Occipital lobe (tissue), 2 donors: ENCODE measurements around the gene NTN5. TPM values are rescaled to one million over a fixed set of nuclear protein-coding genes. Genes with fewer than 3 reads are reported as not detected.
"Not testable (repeated sequence)": the region's sequence is repeated elsewhere in the genome, so short reads cannot be mapped to it uniquely, and the experiment has no call there.

ENCODE experiments used
- DNase-seq: peaks from one replicate; lab custom pipeline; 2025; lab: John Stamatoyannopoulos, UW
- total RNA-seq: library from RNA; depleted of rRNA; stranded (reverse); fragments of >200 nt; gene quantifications from one replicate; pipeline ENCODE4 v1.2.3, GENCODE V29; 2014

Gene NTN5
- not detected for total RNA-seq

GRCh38 chr19:48672994-48673393 is at the start of gene NTN5:
Gene NTN5, minus strand, starts transcription at chr19:48673017. Its CDS starts 2,031 bp downstream, at chr19:48670986.
- no peak for DNase-seq

DNA sequence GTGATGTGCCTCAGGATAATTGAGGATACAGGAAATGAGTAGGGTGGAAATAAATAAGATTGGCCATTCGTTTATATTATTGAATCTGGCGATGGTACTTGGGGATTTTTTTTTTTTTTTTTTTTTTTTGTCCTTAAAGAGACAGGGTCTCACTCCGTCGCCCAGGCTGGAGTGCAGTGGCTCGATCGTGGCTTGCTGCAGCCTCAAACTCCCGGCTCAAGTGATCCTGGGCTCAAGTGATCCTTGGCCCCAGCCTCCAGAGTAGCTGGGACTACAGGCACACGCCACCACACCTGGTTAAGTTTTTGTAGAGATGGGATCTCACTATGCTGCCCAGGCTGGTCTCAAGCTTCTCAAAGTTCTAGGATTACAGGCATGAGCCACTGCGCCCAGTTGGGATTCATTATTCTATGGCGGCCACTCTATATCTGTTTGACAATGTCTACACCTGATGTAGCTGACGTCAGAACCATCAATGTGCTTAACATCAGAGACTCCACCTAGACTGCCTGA is 49.4 kb upstream of the NTN5 start:
- no peak for DNase-seq

DNA sequence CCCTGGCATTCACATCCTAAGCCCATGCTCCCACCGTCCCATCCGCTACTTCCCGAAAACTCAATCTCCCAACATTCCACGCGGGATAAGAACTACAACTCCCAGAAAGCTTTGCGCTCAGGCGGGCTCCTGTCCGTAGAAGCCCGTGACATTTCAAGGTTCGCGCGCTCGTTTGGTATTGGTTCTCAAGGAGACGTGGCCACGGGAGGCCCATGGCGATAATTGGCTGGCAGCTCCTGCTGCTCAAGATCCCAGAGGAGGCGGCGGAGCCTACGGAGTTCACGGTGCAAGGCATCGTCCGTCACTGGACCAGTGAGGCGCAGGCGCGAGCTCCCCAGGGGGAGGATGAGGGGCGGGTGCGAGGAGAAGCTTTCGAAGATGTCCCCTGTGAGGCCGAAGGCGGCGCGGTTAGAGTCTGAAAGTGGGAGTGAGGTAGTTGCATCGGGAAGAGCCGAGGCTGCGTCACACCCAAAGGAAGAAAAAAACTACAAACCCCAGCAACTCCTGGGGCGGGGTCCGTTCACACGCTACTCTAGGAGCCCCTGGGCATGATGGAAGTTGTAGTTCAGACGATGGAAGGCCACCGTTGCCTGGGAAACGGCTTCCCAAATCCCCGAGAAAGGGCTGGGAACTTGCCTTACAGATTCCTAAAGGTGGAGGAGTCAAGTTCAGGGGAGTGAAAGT is 47.9 kb upstream of the NTN5 start:
- peak; percentile 98 for DNase-seq

DNA sequence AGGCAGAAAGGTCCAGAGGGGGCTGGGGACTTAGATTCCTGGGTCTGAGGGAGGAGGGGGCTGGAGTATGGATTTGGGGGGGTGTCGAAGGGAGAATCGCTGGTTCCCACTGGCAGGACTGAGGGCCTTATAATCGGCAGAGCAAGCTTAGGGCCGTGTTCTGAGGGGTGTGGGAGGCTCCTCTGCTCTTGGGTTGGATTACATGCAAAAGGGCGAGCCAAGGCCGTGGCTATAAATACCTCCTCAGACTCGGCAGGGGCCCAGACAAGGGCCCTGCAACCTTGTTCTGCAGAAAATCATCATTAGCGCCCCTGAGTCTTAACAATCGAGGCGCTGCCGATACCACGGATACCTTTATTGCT is 47.4 kb upstream of the NTN5 start:
- no peak for DNase-seq

DNA sequence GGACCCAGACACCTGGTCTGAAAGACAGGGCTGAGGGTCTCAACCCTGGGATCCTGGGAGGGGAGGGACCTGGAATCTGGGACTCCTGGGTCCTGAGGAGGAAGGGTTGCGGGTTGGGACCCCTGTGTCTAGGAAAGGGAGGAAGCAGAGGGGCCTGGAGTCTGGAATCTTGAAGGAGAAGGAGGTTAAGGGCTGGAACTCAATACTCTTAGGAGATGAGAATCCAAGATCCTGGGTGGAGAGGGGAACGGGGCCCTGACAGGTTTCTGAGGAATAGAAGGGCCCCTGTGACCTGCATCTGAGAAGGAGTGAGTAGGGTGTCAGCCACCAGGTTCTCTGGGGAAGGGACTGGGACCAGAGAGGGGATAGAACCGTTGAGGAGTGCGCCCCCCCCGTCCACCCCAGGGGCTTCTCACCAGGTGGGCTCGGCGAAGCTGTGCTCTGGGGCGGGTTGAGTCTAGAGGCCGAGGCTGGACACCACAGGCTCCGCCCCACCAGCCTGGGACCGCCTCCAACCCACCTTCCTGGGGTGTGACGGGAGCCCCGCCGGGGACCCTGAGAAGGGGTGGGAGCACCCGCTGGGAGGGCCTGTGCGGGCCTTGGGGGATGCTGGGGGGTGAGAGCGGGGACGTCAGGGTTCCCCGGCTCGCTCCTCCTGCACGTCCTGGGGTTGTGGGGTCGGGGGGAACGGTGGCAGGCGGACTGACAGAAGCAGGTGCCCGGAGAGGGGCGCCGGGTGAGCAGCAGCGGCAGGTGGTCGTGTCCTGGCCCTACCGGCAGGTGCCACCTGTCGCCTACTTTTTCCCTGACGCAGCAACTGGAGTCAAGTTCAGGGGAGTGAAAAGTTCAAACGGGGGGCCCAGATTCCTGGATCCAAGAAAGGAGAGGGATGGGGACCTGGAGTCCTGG is 46.7 kb upstream of the NTN5 start, which contains the start of gene MAMSTR:
MAMSTR (minus strand) TSS at position 463 of the 909 bp plus-strand sequence. CDS start 694 bp downstream, outside the sequence.
- DNase-seq = no peak

GRCh38 chr19:48718711-48719231 is 46.0 kb upstream of the NTN5 start:
- no peak for DNase-seq

GRCh38 chr19:48718106-48718505 is 45.3 kb upstream of the NTN5 start:
- not testable (repeated sequence) for DNase-seq

- peak; percentile 73 for DNase-seq
Measured at GRCh38 chr19:48716562-48717291, 43.9 kb upstream of the NTN5 start.

GRCh38 chr19:48715681-48716171 is 42.9 kb upstream of the NTN5 start:
- DNase-seq = no peak

DNA sequence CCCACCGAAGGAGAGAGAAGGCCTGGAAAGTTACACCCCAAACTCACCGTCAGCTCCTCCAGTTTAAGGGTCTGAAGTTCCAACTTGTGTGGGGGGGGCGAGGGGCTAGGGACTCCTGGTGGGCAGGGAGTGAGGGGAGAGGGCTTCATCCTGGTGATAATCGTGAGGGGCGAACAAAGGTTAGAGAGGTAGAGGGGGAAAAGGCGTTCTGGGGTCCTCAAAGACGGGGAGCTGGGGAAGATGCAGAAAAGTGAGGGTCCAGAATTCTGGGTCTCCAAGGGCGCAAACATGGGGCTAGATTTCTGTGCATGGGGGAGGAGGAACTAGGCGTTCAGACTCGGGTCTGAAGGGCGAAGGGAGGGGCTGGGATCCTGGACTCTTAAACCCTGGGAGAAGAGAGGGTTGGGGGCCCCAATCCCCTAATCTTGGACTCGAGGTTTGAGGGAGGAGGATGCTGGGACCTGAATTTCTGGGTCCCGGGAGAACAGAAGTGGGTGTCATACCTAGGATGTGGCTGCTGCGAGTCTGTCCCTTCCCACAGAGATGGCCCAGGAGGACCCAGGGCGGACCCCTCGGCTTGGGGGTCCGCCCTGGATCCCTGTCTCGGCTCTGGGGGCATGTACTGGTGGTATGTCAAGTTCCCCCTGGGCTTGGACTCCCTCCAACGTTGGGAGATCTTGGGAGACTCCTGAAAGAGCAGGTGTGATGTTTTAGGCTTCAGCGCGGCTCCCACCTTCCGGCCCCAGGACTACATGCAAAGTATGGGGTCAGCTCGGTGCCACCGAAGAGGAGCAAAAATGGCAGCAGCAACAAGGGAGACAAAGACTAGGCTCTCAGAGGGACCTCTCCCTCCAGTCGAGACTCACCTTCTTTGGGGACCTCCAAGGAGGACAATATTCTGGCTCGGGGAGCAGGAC is 42.2 kb upstream of the NTN5 start:
- DNase-seq = no peak

DNA sequence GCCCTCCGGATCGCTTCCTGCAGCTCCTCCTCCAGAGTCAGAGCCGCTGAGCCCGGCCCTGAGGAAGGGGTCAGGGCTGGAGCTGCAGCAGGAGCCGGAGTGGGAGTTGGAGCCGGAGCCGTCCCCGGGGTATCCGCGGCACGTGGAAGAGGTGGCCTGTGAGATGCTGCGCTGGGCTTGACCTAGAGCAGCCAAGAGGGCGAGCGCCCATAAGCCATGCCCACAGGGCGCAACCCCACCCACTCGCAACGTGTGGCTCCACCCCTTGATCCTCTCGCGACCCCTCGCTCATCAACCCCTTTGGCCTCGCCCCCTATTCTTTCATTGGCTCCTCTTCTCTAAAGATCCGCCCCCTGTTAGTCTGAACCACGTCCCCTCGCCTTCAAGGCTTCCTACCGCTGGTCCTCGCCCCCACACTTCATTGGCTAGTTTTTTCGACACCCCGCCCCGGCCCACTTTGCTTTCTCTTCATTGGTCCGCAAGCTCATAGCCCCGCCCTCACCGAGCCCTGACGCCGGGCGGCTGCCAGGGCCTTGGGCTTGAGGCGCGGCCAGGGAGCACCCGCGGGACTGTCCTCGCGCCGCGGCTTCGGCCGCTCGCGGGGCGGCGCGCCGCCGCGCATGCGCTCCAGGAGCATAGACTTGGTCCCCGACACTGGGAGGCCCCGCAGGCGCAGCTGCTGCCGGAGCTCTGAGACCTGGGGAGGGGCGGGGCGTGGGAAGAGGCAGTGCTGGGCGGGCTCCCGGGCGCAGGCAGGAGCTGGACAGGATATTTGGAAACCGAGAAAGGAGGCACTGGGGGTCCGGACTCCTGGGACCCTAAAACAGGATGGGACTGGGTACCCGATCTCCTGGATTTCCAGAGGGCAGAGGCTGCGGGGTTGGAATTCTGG is 41.3 kb upstream of the NTN5 start:
- peak; percentile 100 for DNase-seq

- no peak for DNase-seq
Measured at GRCh38 chr19:48713041-48713863, 40.4 kb upstream of the NTN5 start.

DNA sequence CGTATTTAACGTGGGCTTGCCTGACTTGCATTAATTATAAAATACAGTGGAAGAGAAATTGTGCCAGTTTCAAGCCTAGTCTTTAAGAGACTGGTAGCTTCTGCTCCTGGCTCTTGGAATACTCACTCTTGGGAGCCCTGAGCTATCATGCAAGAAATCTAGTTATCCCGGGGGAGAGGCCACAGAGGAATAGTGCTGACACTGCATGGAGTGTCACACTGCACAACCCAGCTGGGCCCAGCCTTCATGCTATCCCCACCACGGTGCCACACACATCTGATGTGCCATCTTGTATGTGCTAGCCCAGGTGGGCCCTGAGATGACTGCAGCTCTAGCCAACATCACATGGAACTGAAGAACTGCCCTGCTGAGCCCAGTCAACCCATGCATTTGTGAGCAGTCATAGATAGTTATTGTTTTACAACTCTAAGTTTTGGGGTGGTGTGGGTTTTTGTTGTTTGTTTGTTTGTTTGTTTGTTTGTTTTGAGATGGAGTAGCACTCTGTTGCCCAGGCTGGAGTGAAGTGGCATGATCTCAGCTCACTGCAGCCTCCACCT is 38.4 kb upstream of the NTN5 start:
- no peak for DNase-seq

DNA sequence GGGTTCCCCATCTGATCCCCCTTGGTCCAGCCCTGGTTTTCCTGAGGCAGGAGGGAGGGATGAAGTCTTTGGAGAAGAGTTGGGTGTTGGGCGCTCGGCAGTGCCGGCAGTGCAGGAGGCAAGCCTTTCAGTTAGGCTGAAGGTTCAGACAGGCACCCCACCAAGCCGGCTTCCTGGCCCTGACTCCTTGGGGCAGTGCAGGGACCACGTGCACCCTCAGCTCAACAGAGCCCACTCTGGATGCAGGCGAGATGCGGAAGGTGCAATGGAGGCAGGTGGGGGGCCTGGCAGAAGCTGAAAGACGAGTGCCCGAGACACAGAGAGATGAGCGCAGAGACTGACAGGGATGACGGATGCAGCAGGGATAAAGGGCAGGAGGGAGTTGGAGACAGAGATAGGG is 35.7 kb upstream of the NTN5 start:
- no peak for DNase-seq

GRCh38 chr19:48705431-48705830 is 32.6 kb upstream of the NTN5 start:
- no peak for DNase-seq

DNA sequence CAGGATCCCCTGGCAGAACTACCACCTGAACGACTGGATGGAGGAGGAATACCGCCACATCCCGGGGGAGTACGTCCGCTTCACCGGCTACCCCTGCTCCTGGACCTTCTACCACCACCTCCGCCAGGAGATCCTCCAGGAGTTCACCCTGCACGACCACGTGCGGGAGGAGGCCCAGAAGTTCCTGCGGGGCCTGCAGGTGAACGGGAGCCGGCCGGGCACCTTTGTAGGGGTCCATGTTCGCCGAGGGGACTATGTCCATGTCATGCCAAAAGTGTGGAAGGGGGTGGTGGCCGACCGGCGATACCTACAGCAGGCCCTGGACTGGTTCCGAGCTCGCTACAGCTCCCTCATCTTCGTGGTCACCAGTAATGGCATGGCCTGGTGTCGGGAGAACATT is 30.5 kb upstream of the NTN5 start:
- no peak for DNase-seq

DNA sequence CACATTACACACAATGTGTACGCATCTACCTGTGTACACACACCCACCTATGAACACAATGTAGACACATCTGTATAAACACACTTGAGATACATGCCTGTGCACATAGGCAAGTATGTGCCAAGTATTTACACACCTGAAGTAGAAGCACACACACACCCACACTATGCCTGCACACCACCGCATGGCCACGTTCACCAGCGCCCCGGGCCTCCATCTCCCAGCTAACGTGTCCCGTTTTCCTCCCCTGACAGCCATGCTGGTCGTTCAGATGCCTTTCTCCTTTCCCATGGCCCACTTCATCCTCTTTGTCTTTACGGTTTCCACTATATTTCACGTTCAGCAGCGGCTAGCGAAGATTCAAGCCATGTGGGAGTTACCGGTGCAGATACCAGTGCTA is 29.9 kb upstream of the NTN5 start:
- no peak for DNase-seq

DNA sequence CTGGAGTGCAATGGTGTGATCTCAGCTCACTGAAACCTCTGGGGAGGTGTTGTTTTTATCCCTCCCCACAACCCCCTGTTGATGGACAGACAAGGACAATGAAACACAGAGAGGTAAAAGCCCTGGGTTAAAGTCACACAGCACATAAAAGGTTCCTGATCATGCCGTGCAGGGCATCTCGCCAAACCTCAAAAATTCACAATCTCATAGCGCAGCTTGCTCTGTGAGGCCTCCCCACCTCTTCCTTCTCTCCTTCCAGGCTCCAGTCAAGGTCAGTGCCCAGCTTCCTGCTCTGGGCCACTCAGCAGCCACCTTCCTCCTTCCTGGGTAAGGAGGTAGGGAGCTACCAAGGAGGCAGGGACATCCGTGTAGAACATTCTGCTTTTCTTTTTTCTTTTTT is 25.2 kb upstream of the NTN5 start:
- no peak for DNase-seq
